HEK293T (cell line): ENCODE measurements around the gene GALNT5.

ENCODE experiments used
- CTCF ChIA-PET: fragments of 350-600 bp; formaldehyde crosslinking; extraction: SDS; loops from one replicate; lab custom pipeline; 2021; ENCODE audit warnings: antibody characterized with exemption, inconsistent platforms; lab: Yijun Ruan, JAX
- POLR2A ChIA-PET: fragments of 350-600 bp; formaldehyde crosslinking; extraction: SDS; loops from one replicate; lab custom pipeline; 2020; ENCODE audit warnings: antibody characterized with exemption, inconsistent platforms; lab: Yijun Ruan, JAX
- DNase-seq: peaks from one replicate; pipeline ENCODE4 v3.0.0; 2012; ENCODE audit warnings: mixed read lengths; ENCODE audit errors: extremely low spot score
- ARNT ChIP-seq: fragments of 450-650 bp; IDR thresholded peaks from 2 replicates; pipeline ENCODE4 v1.6.1; 2017; ENCODE audit warnings: mild to moderate bottlenecking
- BHLHE40 ChIP-seq: fragments of 450-650 bp; IDR thresholded peaks from 2 replicates; pipeline ENCODE4 v1.6.1; 2016; ENCODE audit warnings: mild to moderate bottlenecking, moderate library complexity, borderline replicate concordance
- CTBP1 ChIP-seq: fragments of 450-650 bp; IDR thresholded peaks from 2 replicates; pipeline ENCODE4 v1.6.1; 2016; ENCODE audit warnings: borderline replicate concordance
- ELF4 ChIP-seq: fragments of 450-650 bp; IDR thresholded peaks from 2 replicates; pipeline ENCODE4 v1.6.1; 2017; ENCODE audit warnings: antibody characterized with exemption
- FOXA1 ChIP-seq: fragments of 450-650 bp; IDR thresholded peaks from 2 replicates; pipeline ENCODE4 v1.6.1; 2016; ENCODE audit warnings: mild to moderate bottlenecking
- FOXK2 ChIP-seq: fragments of 450-650 bp; IDR thresholded peaks from 2 replicates; pipeline ENCODE4 v1.6.1; 2016; ENCODE audit warnings: mild to moderate bottlenecking
- FOXM1 ChIP-seq: fragments of 450-650 bp; IDR thresholded peaks from 2 replicates; pipeline ENCODE4 v1.6.1; 2017; ENCODE audit warnings: mild to moderate bottlenecking, borderline replicate concordance
- HDGF ChIP-seq: fragments of 450-650 bp; IDR thresholded peaks from 2 replicates; pipeline ENCODE4 v1.6.1; 2017; ENCODE audit warnings: antibody characterized with exemption, borderline replicate concordance
- L3MBTL2 ChIP-seq: fragments of 450-650 bp; conservative IDR thresholded peaks from 2 replicates; pipeline ENCODE4 v1.6.1; 2016; ENCODE audit warnings: mild to moderate bottlenecking
- LEF1 ChIP-seq: fragments of 450-650 bp; IDR thresholded peaks from 2 replicates; pipeline ENCODE4 v1.6.1; 2017; ENCODE audit warnings: mild to moderate bottlenecking, borderline replicate concordance
- NFRKB ChIP-seq: fragments of 450-650 bp; IDR thresholded peaks from 2 replicates; pipeline ENCODE4 v1.6.1; 2016; ENCODE audit warnings: mild to moderate bottlenecking, moderate library complexity
- SP1 ChIP-seq: fragments of 450-650 bp; IDR thresholded peaks from 2 replicates; pipeline ENCODE4 v1.6.1; 2017
- SUZ12 ChIP-seq: fragments of 450-650 bp; IDR thresholded peaks from 2 replicates; pipeline ENCODE4 v1.6.1; 2016; ENCODE audit warnings: mild to moderate bottlenecking
- TARDBP ChIP-seq: fragments of 450-650 bp; IDR thresholded peaks from 2 replicates; pipeline ENCODE4 v1.6.1; 2016
- ZNF384 ChIP-seq: fragments of 450-650 bp; IDR thresholded peaks from 2 replicates; pipeline ENCODE4 v1.6.1; 2016
- TF ChIP-seq, protein P1 (sequence below): fragments of 450-650 bp; IDR thresholded peaks from 2 replicates; pipeline ENCODE4 v1.6.1; 2016

Gene GALNT5, protein sequence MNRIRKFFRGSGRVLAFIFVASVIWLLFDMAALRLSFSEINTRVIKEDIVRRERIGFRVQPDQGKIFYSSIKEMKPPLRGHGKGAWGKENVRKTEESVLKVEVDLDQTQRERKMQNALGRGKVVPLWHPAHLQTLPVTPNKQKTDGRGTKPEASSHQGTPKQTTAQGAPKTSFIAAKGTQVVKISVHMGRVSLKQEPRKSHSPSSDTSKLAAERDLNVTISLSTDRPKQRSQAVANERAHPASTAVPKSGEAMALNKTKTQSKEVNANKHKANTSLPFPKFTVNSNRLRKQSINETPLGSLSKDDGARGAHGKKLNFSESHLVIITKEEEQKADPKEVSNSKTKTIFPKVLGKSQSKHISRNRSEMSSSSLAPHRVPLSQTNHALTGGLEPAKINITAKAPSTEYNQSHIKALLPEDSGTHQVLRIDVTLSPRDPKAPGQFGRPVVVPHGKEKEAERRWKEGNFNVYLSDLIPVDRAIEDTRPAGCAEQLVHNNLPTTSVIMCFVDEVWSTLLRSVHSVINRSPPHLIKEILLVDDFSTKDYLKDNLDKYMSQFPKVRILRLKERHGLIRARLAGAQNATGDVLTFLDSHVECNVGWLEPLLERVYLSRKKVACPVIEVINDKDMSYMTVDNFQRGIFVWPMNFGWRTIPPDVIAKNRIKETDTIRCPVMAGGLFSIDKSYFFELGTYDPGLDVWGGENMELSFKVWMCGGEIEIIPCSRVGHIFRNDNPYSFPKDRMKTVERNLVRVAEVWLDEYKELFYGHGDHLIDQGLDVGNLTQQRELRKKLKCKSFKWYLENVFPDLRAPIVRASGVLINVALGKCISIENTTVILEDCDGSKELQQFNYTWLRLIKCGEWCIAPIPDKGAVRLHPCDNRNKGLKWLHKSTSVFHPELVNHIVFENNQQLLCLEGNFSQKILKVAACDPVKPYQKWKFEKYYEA

DNA sequence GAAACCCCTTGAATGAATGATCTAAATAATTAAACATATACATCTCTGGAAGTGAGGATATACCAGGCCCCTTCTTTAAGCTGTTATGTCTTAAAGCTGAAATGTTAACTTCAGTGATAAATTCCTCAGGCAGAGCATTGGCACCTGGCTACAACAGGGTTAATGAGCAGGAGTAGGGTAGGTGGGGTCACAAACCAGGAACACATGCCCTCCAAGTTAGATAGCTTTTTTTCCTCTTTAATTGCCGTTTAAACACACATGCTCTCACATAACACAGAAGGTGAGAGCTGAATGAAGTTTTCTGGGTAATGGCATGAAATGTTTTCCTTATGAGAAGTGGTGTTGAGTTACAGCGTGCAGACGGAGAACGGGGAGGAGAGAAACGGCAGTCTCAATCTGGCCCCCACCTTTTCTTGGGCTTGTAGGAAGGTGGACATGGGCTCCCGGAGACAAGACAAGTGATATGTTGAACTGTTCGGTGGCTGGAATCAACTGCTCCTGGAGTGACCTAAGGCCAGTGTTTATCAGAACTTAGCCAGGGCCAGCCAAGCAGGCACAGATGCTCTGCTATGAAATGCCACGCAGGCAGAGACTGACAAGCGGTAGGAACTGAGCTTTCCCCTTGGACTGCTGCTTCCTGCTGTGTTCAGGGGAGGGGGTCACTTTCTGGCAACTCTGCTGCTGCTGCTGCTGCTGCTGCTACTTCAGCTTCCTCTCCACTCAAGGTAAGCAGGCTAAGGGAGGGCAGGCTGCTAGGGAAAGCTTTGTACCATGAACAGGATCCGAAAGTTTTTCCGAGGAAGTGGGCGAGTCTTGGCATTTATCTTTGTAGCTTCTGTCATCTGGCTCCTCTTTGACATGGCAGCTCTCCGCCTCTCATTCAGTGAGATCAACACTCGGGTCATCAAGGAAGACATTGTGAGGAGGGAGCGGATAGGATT, at the start of gene GALNT5:
Gene GALNT5, plus strand, starts transcription at position 394 of the 941 bp plus-strand sequence. Its CDS starts 378 bp downstream, at position 772.
- POLR2A ChIA-PET, result interaction anchor here (1.4 kb wide), 1 partner anchor 22 kb away, joined by 3 read pairs; no protein-coding TSS in a partner anchor
- DNase-seq, result peak; percentile 21
- TF ChIP-seq BHLHE40, result no peak
- peak; percentile 49; the same call in 1 of the 2 replicates for TF ChIP-seq L3MBTL2
- CTCF ChIA-PET, result interaction anchor here (1.3 kb wide), 1 partner anchor 79 kb away, joined by 5 read pairs; no protein-coding TSS in a partner anchor

DNA sequence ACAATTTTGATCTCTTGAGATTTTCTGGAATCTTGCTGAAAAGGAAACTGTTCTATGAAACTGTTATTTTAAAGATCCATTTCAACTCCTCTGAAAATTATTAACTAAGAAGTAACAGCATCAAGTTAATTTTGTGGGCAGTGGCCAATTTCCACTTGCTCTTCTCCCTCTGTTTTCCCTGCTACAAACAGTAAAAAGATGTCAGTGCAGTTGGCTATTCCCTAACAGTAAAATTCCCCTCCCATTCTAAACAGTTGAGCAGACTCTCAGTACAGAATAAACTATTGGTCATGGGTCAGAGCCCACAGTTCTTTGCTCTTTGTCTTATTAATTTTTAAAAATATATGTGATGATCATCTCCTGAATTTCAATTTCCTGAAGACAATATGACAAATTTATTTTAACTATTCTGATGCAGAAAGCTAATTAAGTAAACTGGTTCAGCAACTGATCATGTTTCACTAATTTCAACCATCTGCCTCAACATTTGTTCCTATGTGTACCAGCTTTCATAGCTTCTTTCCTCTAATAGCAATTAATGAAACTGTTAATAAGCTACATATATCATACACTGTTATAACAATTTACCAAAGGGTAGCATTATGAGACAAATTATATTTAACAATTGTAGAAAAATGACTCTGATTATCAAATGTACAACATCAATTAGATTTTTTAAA, 41.1 kb upstream of the GALNT5 start:
- ChIA-PET POLR2A (no interaction called here), CTCF (no interaction called here)
- TF ChIP-seq, protein P1, sequence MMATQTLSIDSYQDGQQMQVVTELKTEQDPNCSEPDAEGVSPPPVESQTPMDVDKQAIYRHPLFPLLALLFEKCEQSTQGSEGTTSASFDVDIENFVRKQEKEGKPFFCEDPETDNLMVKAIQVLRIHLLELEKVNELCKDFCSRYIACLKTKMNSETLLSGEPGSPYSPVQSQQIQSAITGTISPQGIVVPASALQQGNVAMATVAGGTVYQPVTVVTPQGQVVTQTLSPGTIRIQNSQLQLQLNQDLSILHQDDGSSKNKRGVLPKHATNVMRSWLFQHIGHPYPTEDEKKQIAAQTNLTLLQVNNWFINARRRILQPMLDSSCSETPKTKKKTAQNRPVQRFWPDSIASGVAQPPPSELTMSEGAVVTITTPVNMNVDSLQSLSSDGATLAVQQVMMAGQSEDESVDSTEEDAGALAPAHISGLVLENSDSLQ, result no peak
- no peak for TF ChIP-seq FOXM1
- no peak for TF ChIP-seq BHLHE40
- no peak for TF ChIP-seq L3MBTL2
- no peak for TF ChIP-seq HDGF
- no peak for TF ChIP-seq ELF4
- TF ChIP-seq TARDBP, result no peak
- no peak for TF ChIP-seq NFRKB
- no peak for TF ChIP-seq FOXK2
- no peak for TF ChIP-seq ZNF384
- TF ChIP-seq FOXA1, result no peak
- TF ChIP-seq SUZ12, result no peak
- TF ChIP-seq ARNT, result no peak
- TF ChIP-seq CTBP1, result no peak
- no peak for TF ChIP-seq SP1
- DNase-seq, result no peak

DNA sequence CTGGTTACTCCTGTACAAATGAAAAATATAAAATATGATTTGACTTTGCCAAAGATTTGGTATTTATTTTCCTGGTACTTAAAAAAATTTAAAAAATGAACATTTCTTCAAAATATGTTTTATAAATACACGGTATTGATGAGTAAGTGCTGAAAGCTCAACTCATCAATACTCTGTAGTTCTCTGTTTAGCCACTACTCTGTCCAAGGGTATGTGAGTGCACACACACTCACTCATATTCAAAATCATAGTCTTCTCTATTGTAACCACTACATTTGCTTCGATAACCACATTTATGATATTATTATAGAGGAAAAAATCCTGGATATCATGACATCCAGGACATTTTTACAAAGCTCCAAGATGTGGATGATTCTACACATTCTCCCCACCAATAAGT, 40.1 kb upstream of the GALNT5 start:
- ChIA-PET POLR2A (no interaction called here), CTCF (no interaction called here)
- no peak for DNase-seq
- no peak for TF ChIP-seq FOXA1
- TF ChIP-seq LEF1, result no peak
- TF ChIP-seq ELF4, result no peak
- no peak for TF ChIP-seq BHLHE40
- TF ChIP-seq, protein P1, result no peak
- TF ChIP-seq NFRKB, result no peak
- TF ChIP-seq SP1, result no peak
- TF ChIP-seq ARNT, result no peak
- TF ChIP-seq FOXK2, result no peak
- TF ChIP-seq SUZ12, result no peak
- no peak for TF ChIP-seq HDGF
- no peak for TF ChIP-seq ZNF384
- TF ChIP-seq CTBP1, result no peak

DNA sequence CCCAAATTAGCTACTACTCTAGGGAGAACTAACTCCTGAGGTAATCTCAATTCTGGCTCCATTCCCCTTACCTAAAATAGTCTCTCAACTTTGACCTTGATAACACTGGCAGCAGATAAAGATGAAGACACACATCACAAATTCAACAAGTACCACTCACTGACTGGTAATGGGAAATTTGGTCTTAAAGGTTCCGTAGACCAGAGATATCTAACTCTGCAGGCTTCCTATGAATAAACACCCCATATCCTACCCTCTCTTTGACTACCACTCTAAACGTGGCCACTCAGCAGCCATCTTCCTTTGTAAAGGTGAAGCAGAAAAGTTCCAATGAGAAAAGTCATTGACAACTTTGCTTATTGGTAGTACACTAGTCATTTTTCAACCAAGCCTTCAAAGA, 38.6 kb upstream of the GALNT5 start:
- TF ChIP-seq, protein P1, result no peak
- TF ChIP-seq ELF4 (no peak), NFRKB (no peak), ARNT (no peak), ZNF384 (no peak), HDGF (no peak), CTBP1 (no peak), SP1 (no peak), LEF1 (no peak), FOXM1 (no peak)
- POLR2A ChIA-PET, result no interaction called here
- CTCF ChIA-PET, result no interaction called here
- no peak for DNase-seq

DNA sequence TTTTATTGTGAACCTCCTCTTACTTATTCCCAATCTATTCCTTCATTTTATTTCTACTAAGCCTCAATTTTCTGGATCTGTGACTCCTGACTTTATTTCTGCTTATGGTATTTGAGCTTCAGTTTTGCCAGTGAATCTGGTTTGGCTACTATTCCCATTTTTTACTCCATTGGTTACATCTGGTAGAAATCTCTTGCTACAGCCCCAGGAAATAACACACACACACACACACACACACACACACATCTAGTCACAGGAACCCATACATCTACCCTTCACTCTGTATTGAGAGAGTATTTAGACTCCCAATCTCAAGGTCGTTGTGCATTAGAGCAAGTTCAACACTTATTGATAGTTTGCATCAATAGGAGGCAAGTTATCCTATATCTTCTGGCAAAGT, 37.0 kb upstream of the GALNT5 start:
- CTCF ChIA-PET, result no interaction called here
- no peak for TF ChIP-seq FOXK2
- TF ChIP-seq FOXA1, result no peak
- no peak for TF ChIP-seq NFRKB
- TF ChIP-seq ELF4, result no peak
- no peak for TF ChIP-seq TARDBP
- TF ChIP-seq, protein P1, result no peak
- TF ChIP-seq BHLHE40, result no peak
- no peak for TF ChIP-seq ARNT
- TF ChIP-seq SUZ12, result no peak
- no peak for DNase-seq
- POLR2A ChIA-PET, result no interaction called here
